IMR-90 (cell line): ENCODE results near the gene ELF5. TPM values are rescaled to one million over a fixed set of nuclear protein-coding genes. Genes with fewer than 3 reads are reported as not detected.

Experiments
- ATAC-seq: fragments of 200-7000 bp; cut with Tn5 transposase; 2 replicates; pipeline ENCODE4 v1.9.1; 2020; ENCODE audit warnings: low read depth, mild to moderate bottlenecking, moderate library complexity
- BruUV-seq: library from RNA; stranded (reverse); fragments of 400-500 nt; replicated peaks from 2 replicates; lab custom pipeline; 2021; lab: Mats Ljungman, UMichigan
- CTCF ChIA-PET: fragments of 300-600 bp; formaldehyde crosslinking; extraction: SDS; loops from one replicate; lab custom pipeline; 2021; ENCODE audit warnings: antibody characterized with exemption; lab: Yijun Ruan, JAX
- POLR2A ChIA-PET: fragments of 300-600 bp; sonication (Branson Sonifier 250); formaldehyde crosslinking; loops from one replicate; lab custom pipeline; 2022; ENCODE audit warnings: antibody characterized with exemption; ENCODE audit not compliant: unreplicated experiment; lab: Charles Lee
- DNase-seq: peaks from one replicate; pipeline ENCODE4 v3.0.0; 2013
- H2AFZ ChIP-seq: replicated peaks from 2 replicates; pipeline ENCODE3; 2013; ENCODE audit warnings: low read length, mild to moderate bottlenecking; ENCODE audit not compliant: poor library complexity
- H2AK5ac ChIP-seq: 2 replicates; pipeline ENCODE4 v1.6.1; 2013; ENCODE audit warnings: low read depth, low read length, inconsistent platforms
- H2AK9ac ChIP-seq: replicated peaks from 2 replicates; pipeline ENCODE3; 2013; ENCODE audit warnings: mild to moderate bottlenecking, low read depth, low read length, moderate library complexity; ENCODE audit not compliant: poor library complexity
- H2BK120ac ChIP-seq: 2 replicates; pipeline ENCODE4 v1.6.1; 2013; ENCODE audit warnings: low read depth, low read length, inconsistent platforms
- H2BK15ac ChIP-seq: 3 replicates; pipeline ENCODE4 v1.6.1; 2013; ENCODE audit warnings: low read depth, low read length, inconsistent platforms
- H2BK20ac ChIP-seq: 2 replicates; pipeline ENCODE4 v1.6.1; 2013; ENCODE audit warnings: low read depth, mild to moderate bottlenecking, inconsistent platforms, low read length, moderate library complexity
- H2BK5ac ChIP-seq: 2 replicates; pipeline ENCODE4 v1.6.1; 2013; ENCODE audit warnings: mild to moderate bottlenecking, low read depth, low read length, inconsistent platforms; ENCODE audit not compliant: poor library complexity, severe bottlenecking
- H3K14ac ChIP-seq: replicated peaks from 2 replicates; pipeline ENCODE4 v1.6.1; 2013; ENCODE audit warnings: low read depth, low read length, inconsistent platforms
- H3K18ac ChIP-seq: 2 replicates; pipeline ENCODE4 v1.6.1; 2013; ENCODE audit warnings: low read depth, low read length, control low read depth
- H3K23ac ChIP-seq: 2 replicates; pipeline ENCODE4 v1.6.1; 2013; ENCODE audit warnings: low read depth, low read length, inconsistent platforms
- H3K27ac ChIP-seq: 2 replicates; pipeline ENCODE4 v1.5.1; 2013; ENCODE audit warnings: mild to moderate bottlenecking, control low read depth, low read length; ENCODE audit not compliant: insufficient read depth
- H3K27me3 ChIP-seq: 2 replicates; pipeline ENCODE4 v1.6.1; 2013; ENCODE audit warnings: low read length; ENCODE audit not compliant: control insufficient read depth, insufficient read depth
- H3K36me3 ChIP-seq: 2 replicates; pipeline ENCODE4 v1.6.1; 2013; ENCODE audit warnings: low read length, mixed read lengths; ENCODE audit not compliant: control insufficient read depth, insufficient read depth
- H3K4ac ChIP-seq: 2 replicates; pipeline ENCODE4 v1.6.1; 2013; ENCODE audit warnings: low read depth, low read length, inconsistent platforms
- H3K4me1 ChIP-seq: 2 replicates; pipeline ENCODE4 v1.6.1; 2013; ENCODE audit warnings: low read length, mixed read lengths; ENCODE audit not compliant: control insufficient read depth, insufficient read depth
- H3K4me2 ChIP-seq: 2 replicates; pipeline ENCODE4 v1.6.1; 2013; ENCODE audit warnings: low read depth, mild to moderate bottlenecking, control low read depth, low read length, moderate library complexity
- H3K4me3 ChIP-seq: 2 replicates; pipeline ENCODE4 v1.5.1; 2013; ENCODE audit warnings: low read depth, mild to moderate bottlenecking, control low read depth, low read length, moderate library complexity; ENCODE audit not compliant: insufficient read depth
- H3K56ac ChIP-seq: 2 replicates; pipeline ENCODE4 v1.6.1; 2013; ENCODE audit warnings: low read length, inconsistent platforms; ENCODE audit not compliant: insufficient read depth; ENCODE audit errors: extremely low read depth
- H3K79me1 ChIP-seq, 2 experiments: 2 replicates each; pipeline ENCODE4 v1.6.1; 2013; ENCODE audit warnings: low read length in 2 of 2, inconsistent platforms in 1 of 2, low read depth in 1 of 2
- H3K9ac ChIP-seq: 2 replicates; pipeline ENCODE4 v1.6.1; 2013; ENCODE audit warnings: low read depth, low read length, control low read depth
- H3K9me1 ChIP-seq: 2 replicates; pipeline ENCODE4 v1.6.1; 2013; ENCODE audit warnings: low read length, inconsistent platforms; ENCODE audit not compliant: insufficient read depth
- H3K9me3 ChIP-seq: 2 replicates; pipeline ENCODE4 v1.6.1; 2013; ENCODE audit warnings: low read length; ENCODE audit not compliant: control insufficient read depth, insufficient read depth
- H4K20me1 ChIP-seq: 2 replicates; pipeline ENCODE4 v1.6.1; 2013; ENCODE audit warnings: low read length, inconsistent platforms; ENCODE audit not compliant: insufficient read depth
- H4K5ac ChIP-seq: 2 replicates; pipeline ENCODE4 v1.6.1; 2013; ENCODE audit warnings: mild to moderate bottlenecking, low read depth, low read length, control low read depth
- H4K8ac ChIP-seq, 2 experiments: 2 replicates each; pipeline ENCODE4 v1.6.1; 2013; ENCODE audit warnings: low read depth in 2 of 2, low read length in 2 of 2, control low read depth in 1 of 2, inconsistent platforms in 1 of 2
- H4K91ac ChIP-seq: 2 replicates; pipeline ENCODE4 v1.6.1; 2013; ENCODE audit warnings: low read depth, low read length, inconsistent platforms; ENCODE audit not compliant: insufficient read depth
- CEBPB ChIP-seq: IDR thresholded peaks from 2 replicates; pipeline ENCODE4 v1.6.1; 2012; ENCODE audit warnings: low read depth, low read length, improper control_type of control experiment
- CHD1 ChIP-seq: IDR thresholded peaks from 2 replicates; pipeline ENCODE4 v1.6.1; 2012; ENCODE audit warnings: low read depth, low read length, improper control_type of control experiment
- FOS ChIP-seq: fragments of 150-350 bp; IDR thresholded peaks from 2 replicates; pipeline ENCODE4 v1.6.1; 2016; ENCODE audit warnings: low read depth, low read length
- MAFK ChIP-seq: IDR thresholded peaks from 2 replicates; pipeline ENCODE4 v1.6.1; 2012; ENCODE audit warnings: low read depth, low read length, improper control_type of control experiment
- MAZ ChIP-seq: IDR thresholded peaks from 2 replicates; pipeline ENCODE4 v1.6.1; 2012; ENCODE audit warnings: low read depth, mild to moderate bottlenecking, low read length, improper control_type of control experiment, moderate library complexity, borderline replicate concordance
- MXI1 ChIP-seq: IDR thresholded peaks from 2 replicates; pipeline ENCODE4 v1.6.1; 2012; ENCODE audit warnings: low read depth, mild to moderate bottlenecking, low read length, moderate library complexity, borderline replicate concordance
- NFE2L2 ChIP-seq: fragments of 150-350 bp; IDR thresholded peaks from 2 replicates; pipeline ENCODE4 v1.6.1; 2016; ENCODE audit warnings: low read depth, mild to moderate bottlenecking, low read length
- POLR2A ChIP-seq: IDR thresholded peaks from 2 replicates; pipeline ENCODE4 v1.6.1; 2012; ENCODE audit warnings: mild to moderate bottlenecking, low read depth, low read length
- RAD21 ChIP-seq: IDR thresholded peaks from 2 replicates; pipeline ENCODE4 v1.6.1; 2012; ENCODE audit warnings: low read length, improper control_type of control experiment
- SMC3 ChIP-seq: fragments of 150-350 bp; IDR thresholded peaks from 2 replicates; pipeline ENCODE4 v1.6.1; 2016; ENCODE audit warnings: low read depth, mild to moderate bottlenecking, antibody characterized with exemption, low read length, moderate library complexity
- WGBS, 2 experiments: methylation state at CpG; one replicate each; pipeline versions ENCODE4 v1.1.5 to v1.1.7; 2013; ENCODE audit warnings: missing lambda C conversion rate in 2 of 2; ENCODE audit not compliant: insufficient read length in 1 of 2; ENCODE audit errors: extremely low coverage in 2 of 2; 5-methylcytosine and 5-hydroxymethylcytosine counted together
- dilution Hi-C: fragments of 300-500 bp; cut with HindIII; formaldehyde crosslinking; loops from one replicate; pipeline ENCODE4 v1.14.3; 2018; ENCODE audit warnings: low sequenced_read_pairs; ENCODE audit not compliant: unreplicated experiment
- in situ Hi-C: fragments of 300-500 bp; cut with MboI; formaldehyde crosslinking; loops from 3 replicates; pipeline ENCODE4 v1.14.3; 2019; ENCODE audit warnings: low sequenced_read_pairs, inconsistent platforms, mixed read lengths
- intact Hi-C: fragments of 100-400 bp; cut with micrococcal nuclease; formaldehyde crosslinking; loops from 2 replicates; pipeline ENCODE4 v1.10.0; 2022
- polyA plus RNA-seq, 3 experiments: library from polyadenylated mRNA; depleted of rRNA; stranded (reverse); fragments of >200 nt; gene quantifications; 2 replicates each; pipeline ENCODE4 v1.2.3, GENCODE V29; 2012; ENCODE audit warnings: low replicate concordance in 1 of 3
- total RNA-seq: library from RNA; depleted of rRNA; stranded (reverse); fragments of >200 nt; gene quantifications from 2 replicates; pipeline ENCODE4 v1.2.3, GENCODE V29; 2012
- TF ChIP-seq, protein P1 (sequence below): fragments of 150-350 bp; IDR thresholded peaks from 2 replicates; pipeline ENCODE4 v1.6.1; 2017; ENCODE audit warnings: mild to moderate bottlenecking, antibody characterized with exemption, low read length, low read depth
- TF ChIP-seq, protein P2 (sequence below): conservative IDR thresholded peaks from 2 replicates; pipeline ENCODE4 v1.5.1; 2012; ENCODE audit warnings: mild to moderate bottlenecking, low read depth, low read length, improper control_type of control experiment
- TF ChIP-seq, protein P3 (sequence below): fragments of 150-350 bp; IDR thresholded peaks from 2 replicates; pipeline ENCODE4 v1.6.1; 2016; ENCODE audit warnings: low read depth, mild to moderate bottlenecking, low read length, moderate library complexity, borderline replicate concordance

ELF5 gene
- total and polyA plus RNA-seq, 2 of the 4 experiments (the other 2 are of a cell fraction), result not detected

DNA sequence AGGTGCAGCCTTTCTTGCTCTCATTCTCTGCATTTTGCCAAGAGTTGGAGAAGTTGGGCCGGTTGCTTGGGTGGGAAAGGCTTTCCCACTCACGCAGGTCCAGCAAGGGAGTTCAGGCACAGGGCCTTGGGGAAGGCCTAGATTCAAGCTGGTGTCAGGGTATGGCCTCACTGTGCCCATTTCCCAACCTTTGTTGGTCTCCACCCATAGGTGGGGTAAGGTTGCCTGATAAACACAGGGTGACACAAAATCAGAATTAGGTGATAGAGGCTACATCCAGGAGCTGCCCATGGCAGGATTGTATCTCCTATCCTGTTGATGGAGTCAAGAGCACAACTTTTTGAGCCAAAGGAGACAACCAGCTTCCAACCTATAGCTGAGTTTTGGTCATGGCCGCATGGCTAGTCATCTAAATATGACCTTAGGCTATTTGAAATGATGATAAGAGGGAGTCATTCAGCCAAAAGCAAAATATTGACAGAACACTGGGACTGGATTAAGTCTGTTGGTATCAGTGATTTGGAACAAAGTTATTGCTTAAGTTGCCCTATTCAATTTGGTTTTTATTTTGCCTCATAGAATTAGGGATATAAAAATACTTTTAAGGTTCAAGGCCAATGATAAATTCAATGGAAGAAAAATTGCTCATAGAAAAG is 54.0 kb downstream of the ELF5 start:
- no peaks in the 10 kb centered on the region for H3K79me1 ChIP-seq
- no peak overlapping the region for H3K27ac ChIP-seq
- H2AFZ ChIP-seq, result no peak overlapping the region
- H3K9ac ChIP-seq, result no peak overlapping the region
- H2BK5ac ChIP-seq, result no peak overlapping the region
- no peaks in the 10 kb centered on the region for H3K27me3 ChIP-seq
- H3K23ac ChIP-seq, result no peak overlapping the region
- intact Hi-C loops, result no loop called here
- no peak overlapping the region for H3K4ac ChIP-seq
- H4K8ac ChIP-seq, result no peak overlapping the region
- dilution Hi-C loops, result no loop called here
- no peak overlapping the region for H3K4me2 ChIP-seq
- ATAC-seq (no peak), DNase-seq (no peak)
- H2BK120ac ChIP-seq, result no peak overlapping the region
- H4K20me1 ChIP-seq, result no peaks in the 10 kb centered on the region
- no CpG with 5 or more reads among the region's 3 CpGs for WGBS, 2 experiments
- ChIA-PET POLR2A (no interaction called here), CTCF (no interaction called here)
- no peak overlapping the region for H2AK9ac ChIP-seq
- in situ Hi-C loops, result no loop called here
- H2BK20ac ChIP-seq, result no peak overlapping the region
- no peak overlapping the region for H3K18ac ChIP-seq
- BruUV-seq, result no TSS peak
- H2BK15ac ChIP-seq, result no peak overlapping the region
- H4K91ac ChIP-seq, result no peak overlapping the region
- no peak overlapping the region for H2AK5ac ChIP-seq
- no peak overlapping the region for H3K14ac ChIP-seq
- peaks cover 45% of the 10 kb centered on the region for H3K36me3 ChIP-seq
- H3K4me1 ChIP-seq, result no peaks in the 10 kb centered on the region
- H3K9me1 ChIP-seq, result peaks cover 3% of the 10 kb centered on the region
- no peak overlapping the region for H3K4me3 ChIP-seq
- no peaks in the 10 kb centered on the region for H3K9me3 ChIP-seq
- no peak overlapping the region for H3K56ac ChIP-seq
- H4K5ac ChIP-seq, result no peak overlapping the region
- TF ChIP-seq SMC3 (no peak), CEBPB (no peak), CHD1 (no peak), POLR2A (no peak), MAZ (no peak), MAFK (no peak), FOS (no peak), RAD21 (no peak), NFE2L2 (no peak), MXI1 (no peak)
- TF ChIP-seq, protein P1, sequence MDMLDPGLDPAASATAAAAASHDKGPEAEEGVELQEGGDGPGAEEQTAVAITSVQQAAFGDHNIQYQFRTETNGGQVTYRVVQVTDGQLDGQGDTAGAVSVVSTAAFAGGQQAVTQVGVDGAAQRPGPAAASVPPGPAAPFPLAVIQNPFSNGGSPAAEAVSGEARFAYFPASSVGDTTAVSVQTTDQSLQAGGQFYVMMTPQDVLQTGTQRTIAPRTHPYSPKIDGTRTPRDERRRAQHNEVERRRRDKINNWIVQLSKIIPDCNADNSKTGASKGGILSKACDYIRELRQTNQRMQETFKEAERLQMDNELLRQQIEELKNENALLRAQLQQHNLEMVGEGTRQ, result no peak
- TF ChIP-seq, protein P2, sequence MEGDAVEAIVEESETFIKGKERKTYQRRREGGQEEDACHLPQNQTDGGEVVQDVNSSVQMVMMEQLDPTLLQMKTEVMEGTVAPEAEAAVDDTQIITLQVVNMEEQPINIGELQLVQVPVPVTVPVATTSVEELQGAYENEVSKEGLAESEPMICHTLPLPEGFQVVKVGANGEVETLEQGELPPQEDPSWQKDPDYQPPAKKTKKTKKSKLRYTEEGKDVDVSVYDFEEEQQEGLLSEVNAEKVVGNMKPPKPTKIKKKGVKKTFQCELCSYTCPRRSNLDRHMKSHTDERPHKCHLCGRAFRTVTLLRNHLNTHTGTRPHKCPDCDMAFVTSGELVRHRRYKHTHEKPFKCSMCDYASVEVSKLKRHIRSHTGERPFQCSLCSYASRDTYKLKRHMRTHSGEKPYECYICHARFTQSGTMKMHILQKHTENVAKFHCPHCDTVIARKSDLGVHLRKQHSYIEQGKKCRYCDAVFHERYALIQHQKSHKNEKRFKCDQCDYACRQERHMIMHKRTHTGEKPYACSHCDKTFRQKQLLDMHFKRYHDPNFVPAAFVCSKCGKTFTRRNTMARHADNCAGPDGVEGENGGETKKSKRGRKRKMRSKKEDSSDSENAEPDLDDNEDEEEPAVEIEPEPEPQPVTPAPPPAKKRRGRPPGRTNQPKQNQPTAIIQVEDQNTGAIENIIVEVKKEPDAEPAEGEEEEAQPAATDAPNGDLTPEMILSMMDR, result no peak
- TF ChIP-seq, protein P3, sequence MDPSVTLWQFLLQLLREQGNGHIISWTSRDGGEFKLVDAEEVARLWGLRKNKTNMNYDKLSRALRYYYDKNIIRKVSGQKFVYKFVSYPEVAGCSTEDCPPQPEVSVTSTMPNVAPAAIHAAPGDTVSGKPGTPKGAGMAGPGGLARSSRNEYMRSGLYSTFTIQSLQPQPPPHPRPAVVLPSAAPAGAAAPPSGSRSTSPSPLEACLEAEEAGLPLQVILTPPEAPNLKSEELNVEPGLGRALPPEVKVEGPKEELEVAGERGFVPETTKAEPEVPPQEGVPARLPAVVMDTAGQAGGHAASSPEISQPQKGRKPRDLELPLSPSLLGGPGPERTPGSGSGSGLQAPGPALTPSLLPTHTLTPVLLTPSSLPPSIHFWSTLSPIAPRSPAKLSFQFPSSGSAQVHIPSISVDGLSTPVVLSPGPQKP, result no peak
